Lung (tissue), 12 donors: ENCODE measurements around the gene UNC93A. TPM values are rescaled to one million over a fixed set of nuclear protein-coding genes. Genes with fewer than 3 reads are reported as not detected.

Experiments used
- ATAC-seq: fragments of 200-7000 bp; cut with Tn5 transposase; one replicate; pipeline ENCODE4 v1.9.1; 2020; ENCODE audit warnings: moderate number of reproducible peaks; ENCODE audit not compliant: insufficient read depth, low FRiP score
- DNase-seq, 3 donors: peaks; one replicate each; pipeline ENCODE4 v3.0.0-alpha.2; 2013 to 2017
- H3K27ac ChIP-seq, 2 donors: one replicate each; pipeline ENCODE4 v1.5.1; 2013; ENCODE audit warnings: mild to moderate bottlenecking in 2 of 2, moderate library complexity in 2 of 2, control low read depth in 1 of 2, inconsistent platforms in 1 of 2, low read depth in 1 of 2, low read length in 1 of 2
- H3K27me3 ChIP-seq, 3 donors: one replicate each; pipeline ENCODE4 v1.5.1; 2013; ENCODE audit warnings: low read length in 2 of 3; ENCODE audit not compliant: control insufficient read depth in 3 of 3, insufficient read depth in 3 of 3
- H3K36me3 ChIP-seq, 4 donors: one replicate each; pipeline ENCODE4 v1.5.1; 2013; ENCODE audit warnings: low read length in 4 of 4, mild to moderate bottlenecking in 1 of 4, moderate library complexity in 1 of 4; ENCODE audit not compliant: control insufficient read depth in 4 of 4, insufficient read depth in 4 of 4
- H3K4me1 ChIP-seq, 5 donors: one replicate each; pipeline ENCODE4 v1.5.1; 2013; ENCODE audit warnings: low read length in 5 of 5, mild to moderate bottlenecking in 2 of 5, moderate library complexity in 1 of 5; ENCODE audit not compliant: control insufficient read depth in 5 of 5, insufficient read depth in 5 of 5
- H3K4me3 ChIP-seq: one replicate; pipeline ENCODE4 v1.5.1; 2013; ENCODE audit warnings: mild to moderate bottlenecking, control low read depth, moderate library complexity
- H3K9ac ChIP-seq, 2 donors: one replicate each; pipeline ENCODE4 v1.5.1; 2013; ENCODE audit warnings: low read length in 2 of 2, control low read depth in 1 of 2; ENCODE audit not compliant: insufficient read depth in 1 of 2
- H3K9me3 ChIP-seq, 4 donors: one replicate each; pipeline ENCODE4 v1.5.1; 2013; ENCODE audit warnings: low read length in 3 of 4, mild to moderate bottlenecking in 1 of 4, moderate library complexity in 1 of 4; ENCODE audit not compliant: control insufficient read depth in 4 of 4, insufficient read depth in 3 of 4
- CTCF ChIP-seq: IDR thresholded peaks from 2 replicates; pipeline ENCODE4 v1.5.1; 2012; ENCODE audit warnings: mild to moderate bottlenecking; ENCODE audit errors: control extremely low read depth, extremely low read depth
- WGBS, 2 donors: extraction: QIAGEN DNeasy Blood & Tissue Kit; methylation state at CpG; one replicate each; pipeline ENCODE4 v1.1.7; 2013; 5-methylcytosine and 5-hydroxymethylcytosine counted together
- polyA plus RNA-seq, 2 donors: library from polyadenylated mRNA; stranded (reverse); fragments of 200-250 nt; gene quantifications; one replicate each; pipeline ENCODE4 v1.2.1, GENCODE V29; 2013
- total RNA-seq, 2 donors: library from RNA; depleted of rRNA in 1 of 2; stranded (reverse); fragments of >200 nt in 1 of 2; gene quantifications; one replicate each; pipeline ENCODE4 v1.2.1, GENCODE V29; 2014 to 2021
- donor health status: control.
- donor health status: control.
- donor health status: Bipolar disorder and iron deficiency.
- donor health status: healthy.
- donor health status: DM: yes; HTN: yes; CAD: no.

The UNC93A gene
- total and polyA plus RNA-seq, 4 donors = not detected

GRCh38 chr6:167325766-167326165 lies 34.7 kb downstream of the UNC93A start:
- no peak for ATAC-seq
- TF ChIP-seq CTCF = no peak
- peaks cover 0 to 3% (median 0%) of the 10 kb centered on the region in 5 donors for H3K4me1 ChIP-seq

GRCh38 chr6:167327391-167327790 lies 36.3 kb downstream of the UNC93A start:
- 57 to 73% methylated on average over 4 of the region's 4 CpGs for WGBS, 2 donors

More at GRCh38 chr6:167325766-167326165, 34.7 kb downstream of the UNC93A start:
- Histone ChIP-seq H3K27me3 (no peaks in the 10 kb centered on the region), H3K9me3 (no peaks in the 10 kb centered on the region), H3K4me3 (no peak overlapping the region), H3K9ac (no peak overlapping the region), H3K36me3 (no peaks in the 10 kb centered on the region), H3K27ac (no peak overlapping the region)
- no peak for DNase-seq
- WGBS, 2 donors = 96 to 97% methylated on average over 13 of the region's 13 CpGs

GRCh38 chr6:167328086-167328485 lies 37.0 kb downstream of the UNC93A start:
- Histone ChIP-seq H3K9ac (no peak overlapping the region), H3K27ac (no peak overlapping the region), H3K9me3 (no peaks in the 10 kb centered on the region), H3K4me1 (no peaks in the 10 kb centered on the region), H3K4me3 (no peak overlapping the region), H3K27me3 (no peaks in the 10 kb centered on the region), H3K36me3 (no peaks in the 10 kb centered on the region)
- ATAC-seq (no peak), DNase-seq (no peak)
- TF ChIP-seq CTCF = no peak
- WGBS, 2 donors = 94 to 95% methylated on average over 5 of the region's 5 CpGs

More at GRCh38 chr6:167327391-167327790, 36.3 kb downstream of the UNC93A start:
- H3K9me3 ChIP-seq = no peaks in the 10 kb centered on the region
- DNase-seq = no peak
- no peak overlapping the region for H3K27ac ChIP-seq
- H3K27me3 ChIP-seq = no peaks in the 10 kb centered on the region
- no peak overlapping the region for H3K4me3 ChIP-seq
- no peak overlapping the region for H3K9ac ChIP-seq
- TF ChIP-seq CTCF = no peak
- H3K4me1 ChIP-seq = no peaks in the 10 kb centered on the region
- ATAC-seq = no peak
- no peaks in the 10 kb centered on the region for H3K36me3 ChIP-seq

- Histone ChIP-seq H3K4me1 (no peaks in the 10 kb centered on the region), H3K9ac (no peak overlapping the region), H3K9me3 (no peaks in the 10 kb centered on the region), H3K4me3 (no peak overlapping the region), H3K36me3 (no peaks in the 10 kb centered on the region), H3K27me3 (no peaks in the 10 kb centered on the region), H3K27ac (no peak overlapping the region)
- DNase-seq = no peak
- ATAC-seq = no peak
- TF ChIP-seq CTCF = no peak
- 83 to 86% methylated on average over 8 of the region's 8 CpGs for WGBS, 2 donors
Measured at GRCh38 chr6:167329014-167329413, 37.9 kb downstream of the UNC93A start.
